A549 (cell line): ENCODE measurements around the gene FBXW5. TPM values are rescaled to one million over a fixed set of nuclear protein-coding genes. Genes with fewer than 3 reads are reported as not detected.

Experiments used
- ATOH8 ChIP-seq: fragments of 250-450 bp; sonication (Bioruptor Pico); IDR thresholded peaks from 2 replicates; pipeline ENCODE4 v1.5.0; 2020; ENCODE audit warnings: low read depth, mild to moderate bottlenecking, moderate library complexity
- BHLHE40 ChIP-seq: IDR thresholded peaks from 2 replicates; pipeline ENCODE4 v1.6.1; 2012; ENCODE audit warnings: low read depth, low read length, inconsistent platforms
- CEBPB ChIP-seq, 2 experiments: fragments of >200 bp in 1 of 2; sonication (Bioruptor Twin) in 1 of 2; formaldehyde crosslinking in 1 of 2; IDR thresholded peaks; 2 replicates each; pipeline ENCODE4 v1.6.1; 2012 to 2016
- CHD2 ChIP-seq: fragments of 150-350 bp; IDR thresholded peaks from 2 replicates; pipeline ENCODE4 v1.6.1; 2014; ENCODE audit warnings: low read length; ENCODE audit not compliant: partially characterized antibody
- CHD4 ChIP-seq: fragments of 200-600 bp; sonication (generic); IDR thresholded peaks from 2 replicates; pipeline ENCODE4 v1.6.1; 2016; ENCODE audit warnings: antibody characterized with exemption, mild to moderate bottlenecking, borderline replicate concordance
- CTCF ChIP-seq: fragments of >200 bp; sonication (Bioruptor Twin); formaldehyde crosslinking; IDR thresholded peaks from 3 replicates; pipeline ENCODE4 v1.5.1; 2016
- E2F6 ChIP-seq: IDR thresholded peaks from 2 replicates; pipeline ENCODE4 v1.6.1; 2012; ENCODE audit warnings: low read depth, borderline replicate concordance
- EHF ChIP-seq: fragments of 250-450 bp; sonication (Bioruptor Pico); IDR thresholded peaks from 2 replicates; pipeline ENCODE4 v1.5.0; 2020; ENCODE audit warnings: mild to moderate bottlenecking
- EHMT2 ChIP-seq: fragments of 200-600 bp; sonication (generic); IDR thresholded peaks from 2 replicates; pipeline ENCODE4 v1.6.1; 2016; ENCODE audit warnings: antibody characterized with exemption, low read depth, mild to moderate bottlenecking, moderate library complexity
- EP300 ChIP-seq, 2 experiments: fragments of >200 bp; sonication (Bioruptor Twin); formaldehyde crosslinking; IDR thresholded peaks; 2 replicates in 1 of 2; 3 replicates in 1 of 2; pipeline ENCODE4 v1.6.1; 2016 to 2017
- ESRRA ChIP-seq: fragments of 150-350 bp; IDR thresholded peaks from 2 replicates; pipeline ENCODE4 v1.6.1; 2014; ENCODE audit warnings: mild to moderate bottlenecking, low read length, borderline replicate concordance
- FOSL2 ChIP-seq, 2 experiments: fragments of 450-650 bp in 1 of 2; fragments of >200 bp in 1 of 2; sonication (Bioruptor Twin) in 1 of 2; formaldehyde crosslinking; IDR thresholded peaks; 2 replicates each; pipeline versions ENCODE4 v1.5.0 to v1.6.1; 2016 to 2020; ENCODE audit warnings: mild to moderate bottlenecking in 1 of 2, moderate library complexity in 1 of 2
- HDAC2 ChIP-seq: fragments of 200-600 bp; sonication (generic); IDR thresholded peaks from 2 replicates; pipeline ENCODE4 v1.6.1; 2016
- HES2 ChIP-seq: fragments of >200 bp; sonication (Bioruptor Twin); formaldehyde crosslinking; IDR thresholded peaks from 2 replicates; pipeline ENCODE4 v1.6.1; 2016
- HMGXB4 ChIP-seq: fragments of 250-450 bp; sonication (Bioruptor Pico); IDR thresholded peaks from 2 replicates; pipeline ENCODE4 v1.5.0; 2021; ENCODE audit warnings: mild to moderate bottlenecking, moderate library complexity, borderline replicate concordance
- HOXA7 ChIP-seq: fragments of 250-450 bp; sonication (Bioruptor Pico); IDR thresholded peaks from 2 replicates; pipeline ENCODE4 v1.5.0; 2020; ENCODE audit warnings: mild to moderate bottlenecking, moderate library complexity
- HOXB5 ChIP-seq: fragments of 250-450 bp; sonication (Bioruptor Pico); IDR thresholded peaks from 2 replicates; pipeline ENCODE4 v1.5.0; 2020; ENCODE audit warnings: mild to moderate bottlenecking, moderate library complexity
- JUNB ChIP-seq: fragments of >200 bp; sonication (Bioruptor Twin); formaldehyde crosslinking; IDR thresholded peaks from 2 replicates; pipeline ENCODE4 v1.6.1; 2016
- MAFK ChIP-seq: fragments of 450-650 bp; IDR thresholded peaks from 2 replicates; pipeline ENCODE4 v1.6.1; 2014; ENCODE audit not compliant: partially characterized antibody
- MAX ChIP-seq: IDR thresholded peaks from 2 replicates; pipeline ENCODE4 v1.6.1; 2012
- MAZ ChIP-seq: fragments of 150-350 bp; IDR thresholded peaks from 2 replicates; pipeline ENCODE4 v1.6.1; 2014; ENCODE audit warnings: antibody characterized with exemption, low read depth, low read length, borderline replicate concordance
- NFE2L2 ChIP-seq: fragments of 150-350 bp; conservative IDR thresholded peaks from 2 replicates; pipeline ENCODE4 v1.6.1; 2014; ENCODE audit warnings: low read length
- PHF8 ChIP-seq: fragments of 200-600 bp; sonication (generic); IDR thresholded peaks from 2 replicates; pipeline ENCODE4 v1.6.1; 2016; ENCODE audit warnings: low read depth, mild to moderate bottlenecking, antibody characterized with exemption, moderate library complexity, borderline replicate concordance
- POLR2AphosphoS2 ChIP-seq: conservative IDR thresholded peaks from 2 replicates; pipeline ENCODE4 v1.6.1; 2012; ENCODE audit warnings: low read length, improper control_type of control experiment, inconsistent platforms
- RAD21 ChIP-seq, 2 experiments: fragments of >200 bp in 1 of 2; sonication (Bioruptor Twin) in 1 of 2; formaldehyde crosslinking in 1 of 2; IDR thresholded peaks in 1 of 2; conservative IDR thresholded peaks in 1 of 2; 2 replicates in 1 of 2; 3 replicates in 1 of 2; pipeline ENCODE4 v1.6.1; 2012 to 2018; ENCODE audit warnings: inconsistent platforms in 1 of 2
- RARB ChIP-seq: fragments of 250-450 bp; sonication (Bioruptor Pico); IDR thresholded peaks from 2 replicates; pipeline ENCODE4 v1.8.0; 2021; ENCODE audit warnings: mild to moderate bottlenecking, moderate library complexity
- REST ChIP-seq: fragments of 200-600 bp; sonication (generic); IDR thresholded peaks from 2 replicates; pipeline ENCODE4 v1.6.1; 2016; ENCODE audit warnings: antibody characterized with exemption, mild to moderate bottlenecking, moderate library complexity
- RNF2 ChIP-seq: fragments of 200-600 bp; sonication (generic); IDR thresholded peaks from 2 replicates; pipeline ENCODE4 v1.6.1; 2016; ENCODE audit warnings: low read depth, mild to moderate bottlenecking, antibody characterized with exemption, moderate library complexity, borderline replicate concordance
- SMC3 ChIP-seq: fragments of >200 bp; sonication (Bioruptor Twin); formaldehyde crosslinking; IDR thresholded peaks from 3 replicates; pipeline ENCODE4 v1.6.1; 2018; ENCODE audit warnings: inconsistent platforms
- USF2 ChIP-seq: fragments of 450-650 bp; IDR thresholded peaks from 2 replicates; pipeline ENCODE4 v1.6.1; 2014; ENCODE audit warnings: antibody characterized with exemption
- ZC3H11A ChIP-seq: fragments of 450-650 bp; IDR thresholded peaks from 2 replicates; pipeline ENCODE4 v1.6.1; 2014; ENCODE audit warnings: antibody characterized with exemption, mild to moderate bottlenecking
- ZFP36 ChIP-seq: fragments of 450-650 bp; IDR thresholded peaks from 2 replicates; pipeline ENCODE4 v1.6.1; 2014; ENCODE audit warnings: borderline replicate concordance; ENCODE audit not compliant: partially characterized antibody
- polyA plus RNA-seq, 4 experiments: library from polyadenylated mRNA; depleted of rRNA in 3 of 4; stranded (reverse); fragments of >200 nt; fragmentation: RNase III in 1 of 4; extraction: RNeasy Plus Mini Kit Qiagen cat#74134 plus additional on column Dnase treatment in 1 of 4; gene quantifications; 2 replicates in 3 of 4; 3 replicates in 1 of 4; pipeline ENCODE4 v1.2.3, GENCODE V29; 2011 to 2017

Gene FBXW5
- polyA plus RNA-seq, 2 of the 4 experiments (the other 2 are of a cell fraction) = 37.5 to 59.5 TPM

- TF ChIP-seq USF2 = no peak
- TF ChIP-seq FOSL2 (IDR thresholded peaks at IDR 0.05) = no peak
- TF ChIP-seq FOSL2 (CRISPR knock-in tag; IDR thresholded peaks at IDR 0.05) = 0 out of 2 replicates have a peak, but pooled peaks have one; percentile 20
- TF ChIP-seq ATOH8 (CRISPR knock-in tag) = peak; percentile 71; the same call in 1 of the 2 replicates
- no peak for TF ChIP-seq SMC3
- peak; percentile 27; the same call in 1 of the 2 replicates for TF ChIP-seq RARB (CRISPR knock-in tag)
- TF ChIP-seq MAX = peak; percentile 89
- TF ChIP-seq CHD2 = no peak
- no peak for TF ChIP-seq JUNB
- peak; percentile 77 for TF ChIP-seq EHF (CRISPR knock-in tag)
- TF ChIP-seq HOXA7 (CRISPR knock-in tag) = 0 out of 2 replicates have a peak, but pooled peaks have one; percentile 54
- TF ChIP-seq HES2 = no peak
- TF ChIP-seq NFE2L2 = no peak
- no peak for TF ChIP-seq ESRRA
- TF ChIP-seq POLR2AphosphoS2 = no peak
- TF ChIP-seq HDAC2 = no peak
- TF ChIP-seq PHF8 = no peak
- TF ChIP-seq CHD4 = no peak
- peak; percentile 75; the same call in 1 of the 2 replicates for TF ChIP-seq HOXB5 (CRISPR knock-in tag)
- no peak for TF ChIP-seq EHMT2
- no peak for TF ChIP-seq ZFP36
- no peak for TF ChIP-seq MAFK
- peak; percentile 59 to 79; a peak in 2 of 5 replicates for TF ChIP-seq EP300 (IDR thresholded peaks at IDR 0.05)
- no peak for TF ChIP-seq BHLHE40
- TF ChIP-seq MAZ = no peak
- no peak for TF ChIP-seq E2F6
- no peak for TF ChIP-seq RAD21 (conservative IDR thresholded peaks at IDR 0.05 in 1 of 2, IDR thresholded peaks at IDR 0.05 in 1 of 2)
- no peak for TF ChIP-seq RNF2
- TF ChIP-seq CEBPB (IDR thresholded peaks at IDR 0.05) = no peak
- no peak for TF ChIP-seq REST
- TF ChIP-seq CTCF = no peak
- TF ChIP-seq HMGXB4 (CRISPR knock-in tag) = no peak
- TF ChIP-seq ZC3H11A = no peak
Observed at GRCh38 chr9:136903041-136903554, 41.4 kb downstream of the FBXW5 start (continued).
